Karpas-422 (cell line): ENCODE data around the gene CCBE1. TPM values are rescaled to one million over a fixed set of nuclear protein-coding genes. Genes with fewer than 3 reads are reported as not detected.

Source experiments
- DNase-seq: peaks from one replicate; pipeline ENCODE4 v3.0.0-alpha.2; 2015
- H2AFZ ChIP-seq: fragments of 200-600 bp; sonication (generic); 2 replicates; pipeline ENCODE4 v1.6.1; 2014; ENCODE audit warnings: antibody characterized with exemption, low read length, mixed read lengths
- H3K27ac ChIP-seq: fragments of 200-600 bp; sonication (generic); 2 replicates; pipeline ENCODE4 v1.5.1; 2014; ENCODE audit warnings: mild to moderate bottlenecking, low read length, moderate library complexity
- H3K27me3 ChIP-seq: fragments of 200-600 bp; sonication (generic); 2 replicates; pipeline ENCODE4 v1.6.1; 2014; ENCODE audit warnings: low read length, mixed read lengths
- H3K36me3 ChIP-seq: fragments of 200-600 bp; sonication (generic); 2 replicates; pipeline ENCODE4 v1.6.1; 2014; ENCODE audit warnings: low read length, mixed read lengths; ENCODE audit not compliant: insufficient read depth
- H3K4me1 ChIP-seq: fragments of 200-600 bp; sonication (generic); 2 replicates; pipeline ENCODE4 v1.6.1; 2014; ENCODE audit warnings: mild to moderate bottlenecking, low read length, mixed read lengths
- H3K4me2 ChIP-seq: fragments of 200-600 bp; sonication (generic); 2 replicates; pipeline ENCODE4 v1.6.1; 2014; ENCODE audit warnings: low read length, low read depth, mild to moderate bottlenecking; ENCODE audit not compliant: poor library complexity, severe bottlenecking
- H3K4me3 ChIP-seq: fragments of 200-600 bp; sonication (generic); 2 replicates; pipeline ENCODE4 v1.5.1; 2014; ENCODE audit warnings: mild to moderate bottlenecking, antibody characterized with exemption, low read length, mixed read lengths
- H3K79me2 ChIP-seq: fragments of 200-600 bp; sonication (generic); 2 replicates; pipeline ENCODE4 v1.6.1; 2014; ENCODE audit warnings: mild to moderate bottlenecking, low read length, mixed read lengths
- H3K9ac ChIP-seq: fragments of 200-600 bp; sonication (generic); 2 replicates; pipeline ENCODE4 v1.6.0; 2014; ENCODE audit warnings: low read length
- H3K9me2 ChIP-seq: fragments of 200-600 bp; sonication (generic), shearing (Covaris generic); replicated peaks from 2 replicates; pipeline ENCODE4 v1.6.0; 2014; ENCODE audit warnings: mild to moderate bottlenecking, low read length, moderate library complexity; ENCODE audit not compliant: insufficient read depth
- H3K9me3 ChIP-seq: fragments of 300-700, 200-600 bp; sonication (generic); 2 replicates; pipeline ENCODE4 v1.6.1; 2014; ENCODE audit warnings: low read length, mixed read lengths
- H4K20me1 ChIP-seq: fragments of 200-600 bp; sonication (generic); 2 replicates; pipeline ENCODE4 v1.6.1; 2014; ENCODE audit warnings: mild to moderate bottlenecking, antibody characterized with exemption, low read length, low read depth; ENCODE audit not compliant: insufficient read depth
- total RNA-seq: library from RNA; depleted of rRNA; stranded (reverse); fragments of >200 nt; shearing (Covaris generic); gene quantifications from 2 replicates; pipeline ENCODE4 v1.2.3, GENCODE V29; 2014; ENCODE audit warnings: low replicate concordance

CCBE1 gene
- total RNA-seq, 1 experiment from 2014 or later = not detected

DNA sequence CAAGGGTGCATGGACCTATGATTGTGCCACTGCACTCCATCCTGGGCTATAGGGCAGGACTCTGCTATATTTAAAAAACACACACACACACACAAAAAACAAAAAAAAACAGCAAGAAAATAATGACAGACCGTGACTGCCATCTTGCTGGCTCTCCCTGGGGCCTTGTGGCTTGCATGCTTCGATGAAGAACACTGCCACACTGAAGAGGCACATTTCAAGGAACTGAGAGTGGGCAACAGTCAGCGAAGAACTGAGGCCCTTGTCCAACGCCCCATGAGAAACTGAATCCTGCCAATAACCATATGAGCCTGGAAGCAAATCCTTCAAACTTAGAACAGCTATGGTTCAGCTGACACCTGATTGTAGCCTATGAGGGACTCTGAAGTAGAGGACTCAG, 158.1 kb downstream of the CCBE1 start:
- H3K4me2 ChIP-seq = no peak overlapping the region
- H3K79me2 ChIP-seq = no peaks in the 10 kb centered on the region
- no peak overlapping the region for H3K4me3 ChIP-seq
- H3K27me3 ChIP-seq = no peaks in the 10 kb centered on the region
- H4K20me1 ChIP-seq = no peaks in the 10 kb centered on the region
- no peaks in the 10 kb centered on the region for H3K9me3 ChIP-seq
- no peak overlapping the region for H3K9ac ChIP-seq
- no peaks in the 10 kb centered on the region for H3K4me1 ChIP-seq
- no peak overlapping the region for H3K27ac ChIP-seq
- no peak overlapping the region for H2AFZ ChIP-seq
- DNase-seq = no peak
- H3K9me2 ChIP-seq = no peaks in the 10 kb centered on the region
- no peaks in the 10 kb centered on the region for H3K36me3 ChIP-seq

DNA sequence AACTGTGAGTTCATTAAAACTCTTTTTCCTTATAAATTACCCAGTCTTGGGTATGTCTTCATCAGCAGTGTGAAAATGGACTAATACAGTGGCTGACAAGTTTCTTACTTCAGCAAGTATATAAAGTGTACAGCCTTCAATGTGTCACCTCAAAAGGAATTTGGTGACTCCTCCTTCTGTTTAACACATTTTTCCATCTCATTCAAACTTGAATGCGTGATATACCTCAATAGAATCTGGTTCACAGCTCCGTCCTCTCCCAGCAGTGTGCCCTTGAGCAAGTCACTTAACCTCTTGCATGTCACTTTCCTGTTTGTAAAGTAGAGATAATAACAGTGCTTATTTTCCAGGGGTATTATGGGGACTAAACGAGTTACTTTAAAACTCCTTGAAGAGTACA, 159.6 kb downstream of the CCBE1 start:
- Histone ChIP-seq H3K27me3 (no peaks in the 10 kb centered on the region), H3K9ac (no peak overlapping the region), H3K79me2 (no peaks in the 10 kb centered on the region), H3K4me3 (no peak overlapping the region), H3K4me2 (no peak overlapping the region), H3K9me2 (no peaks in the 10 kb centered on the region), H3K4me1 (no peaks in the 10 kb centered on the region), H3K27ac (no peak overlapping the region), H4K20me1 (no peaks in the 10 kb centered on the region), H3K36me3 (no peaks in the 10 kb centered on the region), H2AFZ (no peak overlapping the region), H3K9me3 (no peaks in the 10 kb centered on the region)
- DNase-seq = no peak

DNA sequence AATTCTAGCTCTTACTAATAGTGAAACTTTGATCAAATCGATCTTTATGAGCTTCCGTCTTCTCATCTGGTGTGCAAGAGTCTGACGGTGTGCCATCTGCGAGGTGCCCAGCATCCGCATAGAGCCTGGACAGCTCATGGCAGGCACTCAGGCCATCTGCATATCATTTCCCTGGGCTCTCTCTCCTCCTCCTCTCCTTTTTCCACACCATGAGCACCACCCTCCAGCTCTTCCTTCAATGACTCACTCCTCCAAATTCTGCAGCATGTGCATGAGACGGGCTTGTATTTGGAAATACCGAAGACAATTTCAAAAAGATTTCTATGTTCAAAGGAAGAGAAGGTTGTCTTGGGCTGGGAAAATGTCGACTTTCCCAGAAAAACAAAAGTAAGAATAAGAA, 161.1 kb downstream of the CCBE1 start:
- no peaks in the 10 kb centered on the region for H3K36me3 ChIP-seq
- H3K27me3 ChIP-seq = no peaks in the 10 kb centered on the region
- H3K4me3 ChIP-seq = no peak overlapping the region
- no peak overlapping the region for H3K4me2 ChIP-seq
- H3K4me1 ChIP-seq = no peaks in the 10 kb centered on the region
- H3K27ac ChIP-seq = no peak overlapping the region
- no peak for DNase-seq
- H3K79me2 ChIP-seq = no peaks in the 10 kb centered on the region
- H2AFZ ChIP-seq = no peak overlapping the region
- H4K20me1 ChIP-seq = no peaks in the 10 kb centered on the region
- H3K9me2 ChIP-seq = no peaks in the 10 kb centered on the region
- H3K9ac ChIP-seq = no peak overlapping the region
- no peaks in the 10 kb centered on the region for H3K9me3 ChIP-seq

DNA sequence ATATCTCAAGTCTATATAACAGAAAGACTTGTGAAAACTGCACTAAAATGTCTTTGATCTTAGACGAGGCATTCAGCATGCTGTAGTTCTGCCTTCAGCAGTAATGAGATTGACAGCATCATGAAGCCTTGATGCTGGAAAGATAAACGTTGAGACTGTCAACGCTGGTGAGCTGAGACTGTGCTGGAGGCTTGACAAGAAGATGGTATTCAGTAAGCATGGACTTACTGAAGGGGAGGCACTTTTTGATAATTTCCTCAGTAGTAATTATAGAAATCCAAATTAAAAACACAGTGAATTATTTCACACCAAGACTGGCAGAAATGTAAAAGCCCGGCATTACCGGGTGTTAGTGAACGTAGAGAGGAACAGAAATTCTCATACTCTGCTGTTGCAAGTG, 162.2 kb downstream of the CCBE1 start:
- no peaks in the 10 kb centered on the region for H3K4me1 ChIP-seq
- H3K4me3 ChIP-seq = no peak overlapping the region
- H3K4me2 ChIP-seq = no peak overlapping the region
- no peak overlapping the region for H3K9ac ChIP-seq
- no peaks in the 10 kb centered on the region for H3K9me3 ChIP-seq
- H3K79me2 ChIP-seq = no peaks in the 10 kb centered on the region
- no peak for DNase-seq
- no peak overlapping the region for H2AFZ ChIP-seq
- no peak overlapping the region for H3K27ac ChIP-seq
- no peaks in the 10 kb centered on the region for H3K27me3 ChIP-seq
- H3K9me2 ChIP-seq = no peaks in the 10 kb centered on the region
- H3K36me3 ChIP-seq = no peaks in the 10 kb centered on the region
- no peaks in the 10 kb centered on the region for H4K20me1 ChIP-seq

DNA sequence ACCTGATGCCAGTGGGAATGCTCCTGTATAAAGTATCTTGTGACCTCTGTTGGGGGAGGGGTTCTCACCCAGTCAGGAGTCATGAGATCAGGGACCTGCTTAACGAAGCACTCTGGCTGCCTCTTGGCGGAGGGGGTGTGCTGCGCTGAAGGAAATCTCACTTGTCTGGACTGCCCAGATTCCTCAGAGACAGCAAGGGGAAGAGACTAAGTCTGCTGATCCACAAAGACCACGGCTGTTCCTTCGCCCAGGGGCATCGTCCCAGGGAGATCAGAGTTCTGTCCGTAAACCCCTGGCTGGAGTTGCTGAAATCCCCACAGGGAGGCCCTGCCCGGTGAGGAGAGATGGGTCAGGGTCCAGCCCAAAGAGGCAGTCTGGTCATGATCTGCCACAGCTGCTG, 168.4 kb downstream of the CCBE1 start:
- H3K9me2 ChIP-seq = no peaks in the 10 kb centered on the region
- no peaks in the 10 kb centered on the region for H3K9me3 ChIP-seq
- no peaks in the 10 kb centered on the region for H3K36me3 ChIP-seq
- no peak overlapping the region for H3K4me2 ChIP-seq
- no peak overlapping the region for H2AFZ ChIP-seq
- H3K27me3 ChIP-seq = no peaks in the 10 kb centered on the region
- H3K9ac ChIP-seq = no peak overlapping the region
- H3K27ac ChIP-seq = no peak overlapping the region
- DNase-seq = no peak
- no peaks in the 10 kb centered on the region for H3K79me2 ChIP-seq
- H3K4me3 ChIP-seq = no peak overlapping the region
- no peaks in the 10 kb centered on the region for H4K20me1 ChIP-seq
- no peaks in the 10 kb centered on the region for H3K4me1 ChIP-seq

DNA sequence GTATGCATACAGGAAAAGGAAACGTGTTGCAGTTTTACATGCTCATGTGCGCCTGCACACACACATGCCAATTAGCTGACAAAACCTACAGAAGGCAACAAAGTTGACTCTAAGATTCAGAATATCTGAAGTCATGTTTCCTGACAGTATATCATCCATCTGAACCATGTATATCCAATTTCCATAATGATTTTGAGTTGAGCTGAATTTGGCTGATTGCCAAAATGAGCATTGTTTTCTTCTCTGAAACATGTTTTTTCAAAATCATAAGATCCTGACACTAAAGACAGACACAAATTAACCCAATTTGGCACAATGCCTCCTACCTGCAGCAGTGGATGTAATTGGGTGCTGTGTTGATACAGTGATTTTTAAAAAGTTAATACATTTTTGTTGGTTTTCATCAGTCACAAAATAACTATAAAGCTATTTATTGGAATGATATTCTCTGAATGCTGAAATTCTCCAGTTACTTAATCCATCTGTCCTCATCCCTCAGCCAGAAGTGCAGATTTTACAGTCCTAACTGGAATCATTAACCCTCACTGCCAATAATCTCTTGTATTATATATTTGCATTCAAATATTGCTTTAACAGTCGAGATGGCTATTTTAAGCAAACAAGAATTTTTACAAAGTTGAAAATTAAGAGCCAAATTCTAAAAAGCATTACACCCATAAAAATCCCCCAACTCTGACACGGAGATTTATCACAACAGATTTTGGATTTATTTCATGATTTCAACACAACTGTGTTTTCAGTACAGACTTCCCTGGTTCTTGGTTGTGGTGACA, 176.5 kb downstream of the CCBE1 start:
- H3K27ac ChIP-seq = no peak overlapping the region
- no peaks in the 10 kb centered on the region for H4K20me1 ChIP-seq
- no peaks in the 10 kb centered on the region for H3K36me3 ChIP-seq
- no peak overlapping the region for H3K4me3 ChIP-seq
- H3K79me2 ChIP-seq = no peaks in the 10 kb centered on the region
- H3K27me3 ChIP-seq = no peaks in the 10 kb centered on the region
- no peaks in the 10 kb centered on the region for H3K4me1 ChIP-seq
- no peaks in the 10 kb centered on the region for H3K9me3 ChIP-seq
- no peak overlapping the region for H2AFZ ChIP-seq
- no peaks in the 10 kb centered on the region for H3K9me2 ChIP-seq
- no peak for DNase-seq
- H3K9ac ChIP-seq = no peak overlapping the region
- no peak overlapping the region for H3K4me2 ChIP-seq

DNA sequence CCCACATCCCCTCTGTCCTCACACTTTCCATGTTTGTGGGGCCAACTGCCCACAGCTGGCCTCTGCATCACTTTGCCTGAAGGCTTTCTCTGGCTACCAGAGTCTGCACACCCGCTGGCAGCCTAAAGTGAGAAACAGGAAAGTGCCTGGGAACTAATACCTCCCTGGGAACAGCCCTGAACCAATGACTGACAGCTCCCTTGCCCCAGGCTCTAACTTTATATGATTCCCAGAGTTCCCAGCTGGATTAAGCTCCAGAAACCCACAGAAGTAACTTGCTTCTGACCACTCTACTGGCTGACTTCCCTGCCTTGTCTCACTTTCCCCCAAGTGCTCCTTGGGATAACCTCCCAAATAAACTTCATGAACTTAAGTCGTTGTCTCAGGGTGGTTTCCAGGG, 178.5 kb downstream of the CCBE1 start:
- DNase-seq = no peak
- Histone ChIP-seq H3K27me3 (no peaks in the 10 kb centered on the region), H3K9ac (no peak overlapping the region), H3K27ac (no peak overlapping the region), H3K79me2 (no peaks in the 10 kb centered on the region), H2AFZ (no peak overlapping the region), H3K9me3 (no peaks in the 10 kb centered on the region), H3K36me3 (no peaks in the 10 kb centered on the region), H4K20me1 (no peaks in the 10 kb centered on the region), H3K9me2 (no peaks in the 10 kb centered on the region), H3K4me3 (no peak overlapping the region), H3K4me1 (no peaks in the 10 kb centered on the region), H3K4me2 (no peak overlapping the region)

DNA sequence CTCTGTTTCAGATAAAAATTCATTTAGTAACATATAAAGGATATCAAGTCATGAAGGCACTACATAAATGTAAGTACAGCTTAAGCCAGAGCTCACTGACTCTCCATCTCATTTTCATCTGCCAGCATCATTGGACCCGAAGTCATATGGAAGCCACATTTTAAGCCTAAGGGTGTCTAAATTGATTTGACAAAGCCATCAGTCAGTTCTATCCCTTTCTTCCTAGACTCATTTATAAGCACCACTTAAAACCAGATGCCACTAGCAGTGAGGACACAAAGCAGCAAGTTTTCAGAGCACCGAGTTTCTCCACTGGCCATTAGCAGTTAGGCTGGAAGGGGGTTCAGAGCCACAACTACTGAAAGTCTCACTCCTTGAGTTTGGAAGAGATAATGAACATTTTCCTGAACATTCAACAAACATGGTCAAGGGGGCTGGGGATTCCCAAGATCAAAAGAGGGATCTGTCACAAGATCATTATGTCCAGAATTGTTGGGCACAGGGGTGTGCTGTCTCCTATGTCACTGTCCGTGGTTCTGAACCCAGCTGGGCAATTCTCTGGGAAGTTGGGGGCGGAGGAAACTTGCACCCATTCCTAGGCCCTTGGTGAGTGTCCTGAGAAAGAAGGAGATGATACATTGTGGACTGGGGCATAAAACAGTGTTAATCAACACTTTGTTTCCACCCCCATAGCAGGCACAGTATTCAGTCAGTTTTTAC, 179.6 kb downstream of the CCBE1 start:
- Histone ChIP-seq H3K9me2 (no peaks in the 10 kb centered on the region), H3K4me3 (no peak overlapping the region), H3K4me2 (no peak overlapping the region)

More for the DNA sequence above, 179.6 kb downstream of the CCBE1 start:
- Histone ChIP-seq H3K27ac (no peak overlapping the region), H3K27me3 (no peaks in the 10 kb centered on the region), H4K20me1 (no peaks in the 10 kb centered on the region), H3K9ac (no peak overlapping the region), H2AFZ (no peak overlapping the region), H3K4me1 (no peaks in the 10 kb centered on the region), H3K9me3 (no peaks in the 10 kb centered on the region), H3K36me3 (no peaks in the 10 kb centered on the region), H3K79me2 (no peaks in the 10 kb centered on the region)
- no peak for DNase-seq
